Measurements from ENCODE around the gene FGF12.

Gene FGF12

GRCh38 chr3:192332386-192333291, 394.7 kb downstream of the FGF12 start:
- DNase-seq = no peak

GRCh38 chr3:192331749-192332385, 395.5 kb downstream of the FGF12 start:
- DNase-seq = no peak

- no peak for DNase-seq
Measured at GRCh38 chr3:192326656-192327055, 400.7 kb downstream of the FGF12 start.

- no peak for DNase-seq
Measured at GRCh38 chr3:192317564-192317963, 409.8 kb downstream of the FGF12 start.

GRCh38 chr3:192313605-192314004, 413.7 kb downstream of the FGF12 start:
- DNase-seq = no peak

- DNase-seq = no peak
Measured at GRCh38 chr3:192307631-192308030, 419.7 kb downstream of the FGF12 start.

- no peak for DNase-seq
Measured at GRCh38 chr3:192303235-192303634, 424.1 kb downstream of the FGF12 start.

- no peak for DNase-seq
Measured at GRCh38 chr3:192302721-192303120, 424.6 kb downstream of the FGF12 start.

- no peak for DNase-seq
Measured at GRCh38 chr3:192299921-192300320, 427.4 kb downstream of the FGF12 start.

GRCh38 chr3:192296845-192297244, 430.5 kb downstream of the FGF12 start:
- no peak for DNase-seq

GRCh38 chr3:192284443-192285072, 442.8 kb downstream of the FGF12 start:
- DNase-seq = no peak

- DNase-seq = no peak
Measured at GRCh38 chr3:192281207-192281880, 446.0 kb downstream of the FGF12 start.

GRCh38 chr3:192279664-192280063, 447.7 kb downstream of the FGF12 start:
- DNase-seq = no peak

- no peak for DNase-seq
Measured at GRCh38 chr3:192277477-192277876, 449.9 kb downstream of the FGF12 start.

GRCh38 chr3:192275741-192276355, 451.5 kb downstream of the FGF12 start:
- no peak for DNase-seq

GRCh38 chr3:192273697-192274010, 453.7 kb downstream of the FGF12 start:
- no peak for DNase-seq

- no peak for DNase-seq
Measured at GRCh38 chr3:192273001-192273696, 454.2 kb downstream of the FGF12 start.

GRCh38 chr3:192262001-192262400, 465.3 kb downstream of the FGF12 start:
- DNase-seq = no peak

GRCh38 chr3:192261135-192261534, 466.2 kb downstream of the FGF12 start:
- DNase-seq = no peak

- DNase-seq = no peak
Measured at GRCh38 chr3:192260116-192261010, 467.0 kb downstream of the FGF12 start.

GRCh38 chr3:192259661-192260060, 467.7 kb downstream of the FGF12 start:
- no peak for DNase-seq
